ENCODE data around the gene PLA2G4E. TPM values are rescaled to one million over a fixed set of nuclear protein-coding genes. Genes with fewer than 3 reads are reported as not detected.

Gene PLA2G4E
- total and polyA plus RNA-seq, 2 donors = 0.05 to 0.62 TPM

GRCh38 chr15:42014406-42014805, 6.4 kb downstream of the PLA2G4E start:
- no peak for DNase-seq (ENCODE audit: low read depth in 6 of 9, low spot score in 9 of 9)
- no peaks in the 10 kb centered on the region for H3K4me1 ChIP-seq (ENCODE audit: control insufficient read depth in 2 of 2, insufficient read depth in 2 of 2, low read length in 2 of 2)
- H3K27me3 ChIP-seq (ENCODE audit: control insufficient read depth in 2 of 2, insufficient read depth in 1 of 2, low read length in 1 of 2) = no peaks in the 10 kb centered on the region
- no peak overlapping the region for H3K27ac ChIP-seq (ENCODE audit: low read depth in 1 of 2, low read length in 1 of 2)
- no peak overlapping the region for H3K4me3 ChIP-seq (ENCODE audit: low read length in 2 of 2)
- H3K36me3 ChIP-seq (ENCODE audit: control insufficient read depth in 2 of 2, insufficient read depth in 2 of 2, low read length in 1 of 2) = no peaks in the 10 kb centered on the region
- 99% methylated on average over 4 of the region's 4 CpGs for WGBS
- H3K9me3 ChIP-seq (ENCODE audit: control insufficient read depth in 2 of 2, insufficient read depth in 1 of 2, low read length in 1 of 2) = no peaks in the 10 kb centered on the region

- Histone ChIP-seq H3K4me3 (ENCODE audit: low read length in 2 of 2) (no peak overlapping the region), H3K27me3 (ENCODE audit: control insufficient read depth in 2 of 2, insufficient read depth in 1 of 2, low read length in 1 of 2) (no peaks in the 10 kb centered on the region), H3K4me1 (ENCODE audit: control insufficient read depth in 2 of 2, insufficient read depth in 2 of 2, low read length in 2 of 2) (no peaks in the 10 kb centered on the region), H3K36me3 (ENCODE audit: control insufficient read depth in 2 of 2, insufficient read depth in 2 of 2, low read length in 1 of 2) (no peaks in the 10 kb centered on the region), H3K9me3 (ENCODE audit: control insufficient read depth in 2 of 2, insufficient read depth in 1 of 2, low read length in 1 of 2) (no peaks in the 10 kb centered on the region), H3K27ac (ENCODE audit: low read depth in 1 of 2, low read length in 1 of 2) (no peak overlapping the region)
- no peak for DNase-seq (ENCODE audit: low read depth in 6 of 9, low spot score in 9 of 9)
- WGBS = 96% methylated on average over 10 of the region's 10 CpGs
Observed at GRCh38 chr15:42012928-42013482, 7.8 kb downstream of the PLA2G4E start.

GRCh38 chr15:42012241-42012640, 8.6 kb downstream of the PLA2G4E start:
- Histone ChIP-seq H3K9me3 (ENCODE audit: control insufficient read depth in 2 of 2, insufficient read depth in 1 of 2, low read length in 1 of 2) (no peaks in the 10 kb centered on the region), H3K4me1 (ENCODE audit: control insufficient read depth in 2 of 2, insufficient read depth in 2 of 2, low read length in 2 of 2) (no peaks in the 10 kb centered on the region), H3K4me3 (ENCODE audit: low read length in 2 of 2) (no peak overlapping the region), H3K27ac (ENCODE audit: low read depth in 1 of 2, low read length in 1 of 2) (no peak overlapping the region), H3K27me3 (ENCODE audit: control insufficient read depth in 2 of 2, insufficient read depth in 1 of 2, low read length in 1 of 2) (no peaks in the 10 kb centered on the region), H3K36me3 (ENCODE audit: control insufficient read depth in 2 of 2, insufficient read depth in 2 of 2, low read length in 1 of 2) (no peaks in the 10 kb centered on the region)
- 86% methylated on average over 2 of the region's 2 CpGs for WGBS
- no peak for DNase-seq (ENCODE audit: low read depth in 6 of 9, low spot score in 9 of 9)

- Histone ChIP-seq H3K27me3 (ENCODE audit: control insufficient read depth in 2 of 2, insufficient read depth in 1 of 2, low read length in 1 of 2) (no peaks in the 10 kb centered on the region), H3K27ac (ENCODE audit: low read depth in 1 of 2, low read length in 1 of 2) (peak overlapping the region in 1 of 2 donors; percentile 58), H3K36me3 (ENCODE audit: control insufficient read depth in 2 of 2, insufficient read depth in 2 of 2, low read length in 1 of 2) (no peaks in the 10 kb centered on the region), H3K4me3 (ENCODE audit: low read length in 2 of 2) (no peak overlapping the region), H3K4me1 (ENCODE audit: control insufficient read depth in 2 of 2, insufficient read depth in 2 of 2, low read length in 2 of 2) (no peaks in the 10 kb centered on the region), H3K9me3 (ENCODE audit: control insufficient read depth in 2 of 2, insufficient read depth in 1 of 2, low read length in 1 of 2) (no peaks in the 10 kb centered on the region)
- peak in 1 of 9 donors; percentile 5 for DNase-seq (ENCODE audit: low read depth in 6 of 9, low spot score in 9 of 9)
- WGBS = 91% methylated on average over 7 of the region's 7 CpGs
Observed at GRCh38 chr15:42011074-42011473, 9.8 kb downstream of the PLA2G4E start.

GRCh38 chr15:42010434-42010833, 10.4 kb downstream of the PLA2G4E start:
- no peaks in the 10 kb centered on the region for H3K4me1 ChIP-seq (ENCODE audit: control insufficient read depth in 2 of 2, insufficient read depth in 2 of 2, low read length in 2 of 2)
- H3K4me3 ChIP-seq (ENCODE audit: low read length in 2 of 2) = no peak overlapping the region
- no peaks in the 10 kb centered on the region for H3K9me3 ChIP-seq (ENCODE audit: control insufficient read depth in 2 of 2, insufficient read depth in 1 of 2, low read length in 1 of 2)
- H3K27ac ChIP-seq (ENCODE audit: low read depth in 1 of 2, low read length in 1 of 2) = no peak overlapping the region
- 96% methylated on average over 1 of the region's 1 CpG for WGBS
- DNase-seq (ENCODE audit: low read depth in 6 of 9, low spot score in 9 of 9) = no peak
- no peaks in the 10 kb centered on the region for H3K36me3 ChIP-seq (ENCODE audit: control insufficient read depth in 2 of 2, insufficient read depth in 2 of 2, low read length in 1 of 2)
- no peaks in the 10 kb centered on the region for H3K27me3 ChIP-seq (ENCODE audit: control insufficient read depth in 2 of 2, insufficient read depth in 1 of 2, low read length in 1 of 2)

GRCh38 chr15:42009474-42009873, 11.4 kb downstream of the PLA2G4E start:
- H3K4me1 ChIP-seq (ENCODE audit: control insufficient read depth in 2 of 2, insufficient read depth in 2 of 2, low read length in 2 of 2) = no peaks in the 10 kb centered on the region
- H3K27me3 ChIP-seq (ENCODE audit: control insufficient read depth in 2 of 2, insufficient read depth in 1 of 2, low read length in 1 of 2) = peaks cover 0 to 2% of the 10 kb centered on the region in 2 donors
- no peak for DNase-seq (ENCODE audit: low read depth in 6 of 9, low spot score in 9 of 9)
- H3K27ac ChIP-seq (ENCODE audit: low read depth in 1 of 2, low read length in 1 of 2) = no peak overlapping the region
- no peaks in the 10 kb centered on the region for H3K9me3 ChIP-seq (ENCODE audit: control insufficient read depth in 2 of 2, insufficient read depth in 1 of 2, low read length in 1 of 2)
- H3K36me3 ChIP-seq (ENCODE audit: control insufficient read depth in 2 of 2, insufficient read depth in 2 of 2, low read length in 1 of 2) = no peaks in the 10 kb centered on the region
- WGBS = 98% methylated on average over 5 of the region's 5 CpGs
- H3K4me3 ChIP-seq (ENCODE audit: low read length in 2 of 2) = no peak overlapping the region

- no peak overlapping the region for H3K4me3 ChIP-seq (ENCODE audit: low read length in 2 of 2)
- H3K4me1 ChIP-seq (ENCODE audit: control insufficient read depth in 2 of 2, insufficient read depth in 2 of 2, low read length in 2 of 2) = no peaks in the 10 kb centered on the region
- peaks cover 0 to 2% of the 10 kb centered on the region in 2 donors for H3K27me3 ChIP-seq (ENCODE audit: control insufficient read depth in 2 of 2, insufficient read depth in 1 of 2, low read length in 1 of 2)
- H3K27ac ChIP-seq (ENCODE audit: low read depth in 1 of 2, low read length in 1 of 2) = no peak overlapping the region
- H3K36me3 ChIP-seq (ENCODE audit: control insufficient read depth in 2 of 2, insufficient read depth in 2 of 2, low read length in 1 of 2) = no peaks in the 10 kb centered on the region
- DNase-seq (ENCODE audit: low read depth in 6 of 9, low spot score in 9 of 9) = no peak
- no peaks in the 10 kb centered on the region for H3K9me3 ChIP-seq (ENCODE audit: control insufficient read depth in 2 of 2, insufficient read depth in 1 of 2, low read length in 1 of 2)
Observed at GRCh38 chr15:42009022-42009421, 11.8 kb downstream of the PLA2G4E start.

- no peaks in the 10 kb centered on the region for H3K4me1 ChIP-seq (ENCODE audit: control insufficient read depth in 2 of 2, insufficient read depth in 2 of 2, low read length in 2 of 2)
- DNase-seq (ENCODE audit: low read depth in 6 of 9, low spot score in 9 of 9) = no peak
- H3K27me3 ChIP-seq (ENCODE audit: control insufficient read depth in 2 of 2, insufficient read depth in 1 of 2, low read length in 1 of 2) = peaks cover 0 to 4% of the 10 kb centered on the region in 2 donors
- H3K9me3 ChIP-seq (ENCODE audit: control insufficient read depth in 2 of 2, insufficient read depth in 1 of 2, low read length in 1 of 2) = no peaks in the 10 kb centered on the region
- no peak overlapping the region for H3K27ac ChIP-seq (ENCODE audit: low read depth in 1 of 2, low read length in 1 of 2)
- no peak overlapping the region for H3K4me3 ChIP-seq (ENCODE audit: low read length in 2 of 2)
- H3K36me3 ChIP-seq (ENCODE audit: control insufficient read depth in 2 of 2, insufficient read depth in 2 of 2, low read length in 1 of 2) = no peaks in the 10 kb centered on the region
- 93% methylated on average over 1 of the region's 1 CpG for WGBS
Observed at GRCh38 chr15:42007386-42007785, 13.5 kb downstream of the PLA2G4E start.

GRCh38 chr15:42002333-42002732, 18.5 kb downstream of the PLA2G4E start:
- WGBS = 93% methylated on average over 6 of the region's 6 CpGs

GRCh38 chr15:42001236-42001635, 19.6 kb downstream of the PLA2G4E start:
- Histone ChIP-seq H3K27me3 (ENCODE audit: control insufficient read depth in 2 of 2, insufficient read depth in 1 of 2, low read length in 1 of 2) (peaks cover 0 to 7% of the 10 kb centered on the region in 2 donors), H3K4me1 (ENCODE audit: control insufficient read depth in 2 of 2, insufficient read depth in 2 of 2, low read length in 2 of 2) (no peaks in the 10 kb centered on the region), H3K9me3 (ENCODE audit: control insufficient read depth in 2 of 2, insufficient read depth in 1 of 2, low read length in 1 of 2) (no peaks in the 10 kb centered on the region), H3K27ac (ENCODE audit: low read depth in 1 of 2, low read length in 1 of 2) (no peak overlapping the region), H3K4me3 (ENCODE audit: low read length in 2 of 2) (no peak overlapping the region), H3K36me3 (ENCODE audit: control insufficient read depth in 2 of 2, insufficient read depth in 2 of 2, low read length in 1 of 2) (no peaks in the 10 kb centered on the region)
- 88% methylated on average over 4 of the region's 4 CpGs for WGBS
- DNase-seq (ENCODE audit: low read depth in 6 of 9, low spot score in 9 of 9) = no peak

More at GRCh38 chr15:42002333-42002732, 18.5 kb downstream of the PLA2G4E start:
- no peaks in the 10 kb centered on the region for H3K4me1 ChIP-seq (ENCODE audit: control insufficient read depth in 2 of 2, insufficient read depth in 2 of 2, low read length in 2 of 2)
- H3K4me3 ChIP-seq (ENCODE audit: low read length in 2 of 2) = no peak overlapping the region
- DNase-seq (ENCODE audit: low read depth in 6 of 9, low spot score in 9 of 9) = no peak
- H3K9me3 ChIP-seq (ENCODE audit: control insufficient read depth in 2 of 2, insufficient read depth in 1 of 2, low read length in 1 of 2) = no peaks in the 10 kb centered on the region
- H3K27ac ChIP-seq (ENCODE audit: low read depth in 1 of 2, low read length in 1 of 2) = no peak overlapping the region
- no peaks in the 10 kb centered on the region for H3K36me3 ChIP-seq (ENCODE audit: control insufficient read depth in 2 of 2, insufficient read depth in 2 of 2, low read length in 1 of 2)
- peaks cover 0 to 7% of the 10 kb centered on the region in 2 donors for H3K27me3 ChIP-seq (ENCODE audit: control insufficient read depth in 2 of 2, insufficient read depth in 1 of 2, low read length in 1 of 2)

All from thymus (tissue), 11 donors.